ENCODE measurements around the gene RPS2.

RPS2 gene

GRCh38 chr16:1987198-1987597 lies 22.6 kb upstream of the RPS2 start:
- DNase-seq (ENCODE audit: low read depth, low spot score), result no peak
- no peak overlapping the region for H3K4me3 ChIP-seq (ENCODE audit: low read depth, low read length)
- in situ Hi-C loops (cut with HindIII; ENCODE audit: low sequenced_read_pairs), result no loop called here
- TF ChIP-seq, protein P1, sequence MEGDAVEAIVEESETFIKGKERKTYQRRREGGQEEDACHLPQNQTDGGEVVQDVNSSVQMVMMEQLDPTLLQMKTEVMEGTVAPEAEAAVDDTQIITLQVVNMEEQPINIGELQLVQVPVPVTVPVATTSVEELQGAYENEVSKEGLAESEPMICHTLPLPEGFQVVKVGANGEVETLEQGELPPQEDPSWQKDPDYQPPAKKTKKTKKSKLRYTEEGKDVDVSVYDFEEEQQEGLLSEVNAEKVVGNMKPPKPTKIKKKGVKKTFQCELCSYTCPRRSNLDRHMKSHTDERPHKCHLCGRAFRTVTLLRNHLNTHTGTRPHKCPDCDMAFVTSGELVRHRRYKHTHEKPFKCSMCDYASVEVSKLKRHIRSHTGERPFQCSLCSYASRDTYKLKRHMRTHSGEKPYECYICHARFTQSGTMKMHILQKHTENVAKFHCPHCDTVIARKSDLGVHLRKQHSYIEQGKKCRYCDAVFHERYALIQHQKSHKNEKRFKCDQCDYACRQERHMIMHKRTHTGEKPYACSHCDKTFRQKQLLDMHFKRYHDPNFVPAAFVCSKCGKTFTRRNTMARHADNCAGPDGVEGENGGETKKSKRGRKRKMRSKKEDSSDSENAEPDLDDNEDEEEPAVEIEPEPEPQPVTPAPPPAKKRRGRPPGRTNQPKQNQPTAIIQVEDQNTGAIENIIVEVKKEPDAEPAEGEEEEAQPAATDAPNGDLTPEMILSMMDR (IDR thresholded peaks at IDR 0.05; ENCODE audit: low read depth, low read length), result no peak

GRCh38 chr16:1985466-1986150 lies 21.0 kb upstream of the RPS2 start:
- no peak for DNase-seq (ENCODE audit: low read depth, low spot score)
- peak overlapping the region; percentile 73 for H3K4me3 ChIP-seq (ENCODE audit: low read depth, low read length)
- TF ChIP-seq, protein P1 (IDR thresholded peaks at IDR 0.05; ENCODE audit: low read depth, low read length), result no peak
- in situ Hi-C loops (cut with HindIII; ENCODE audit: low sequenced_read_pairs), result no loop called here

GRCh38 chr16:1984347-1985225 lies 20.0 kb upstream of the RPS2 start:
- H3K4me3 ChIP-seq (ENCODE audit: low read depth, low read length), result peak overlapping the region; percentile 73
- in situ Hi-C loops (cut with HindIII; ENCODE audit: low sequenced_read_pairs), result no loop called here
- DNase-seq (ENCODE audit: low read depth, low spot score), result no peak
- TF ChIP-seq, protein P1 (IDR thresholded peaks at IDR 0.05; ENCODE audit: low read depth, low read length), result no peak

DNA sequence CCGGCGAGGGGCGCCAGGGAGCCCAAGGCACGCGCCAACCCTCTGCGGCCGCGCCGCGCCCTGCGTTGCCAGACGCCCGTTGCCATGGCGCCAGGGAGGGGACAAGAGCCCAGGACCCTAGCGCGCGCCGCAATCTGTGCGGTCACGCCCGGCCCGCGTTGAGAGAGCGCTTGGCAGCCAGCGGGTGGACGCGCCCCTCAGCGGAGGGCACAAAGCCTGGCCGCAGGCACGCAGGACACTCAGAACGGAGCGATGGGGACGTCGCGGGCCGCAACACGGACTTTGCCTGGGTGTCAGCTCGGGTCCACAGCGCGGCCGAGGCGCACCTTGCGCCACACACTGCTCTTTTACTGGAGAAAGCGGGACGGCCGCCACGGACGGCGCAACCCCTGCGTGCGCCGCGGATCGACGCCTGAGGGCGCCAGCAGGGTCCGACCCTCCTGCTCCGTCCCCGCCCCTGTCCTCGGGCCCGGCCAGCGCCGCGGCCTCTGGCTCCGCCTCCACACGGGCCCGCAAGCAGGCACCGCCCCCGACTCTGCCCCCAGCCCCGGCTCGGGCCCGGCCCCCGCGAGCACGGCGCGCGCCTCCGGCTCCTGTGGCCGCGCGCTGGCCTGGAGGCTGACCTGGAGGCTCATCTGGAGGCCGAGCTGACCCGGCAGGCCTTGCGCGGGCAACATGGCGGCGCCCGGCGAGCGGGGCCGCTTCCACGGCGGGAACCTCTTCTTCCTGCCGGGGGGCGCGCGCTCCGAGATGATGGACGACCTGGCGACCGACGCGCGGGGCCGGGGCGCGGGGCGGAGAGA lies 19.1 kb upstream of the RPS2 start, which contains the start of gene GFER:
Gene GFER, plus strand, starts transcription at position 650 of the 803 bp plus-strand sequence. Its CDS starts 26 bp downstream, at position 676.
- peak within 1 kb of the TSS; percentile 73 for H3K4me3 ChIP-seq (ENCODE audit: low read depth, low read length)
- in situ Hi-C loops (cut with HindIII; ENCODE audit: low sequenced_read_pairs), result no loop called here
- TF ChIP-seq, protein P1 (IDR thresholded peaks at IDR 0.05; ENCODE audit: low read depth, low read length), result peak; percentile 45
- DNase-seq (ENCODE audit: low read depth, low spot score), result peak; percentile 91

DNA sequence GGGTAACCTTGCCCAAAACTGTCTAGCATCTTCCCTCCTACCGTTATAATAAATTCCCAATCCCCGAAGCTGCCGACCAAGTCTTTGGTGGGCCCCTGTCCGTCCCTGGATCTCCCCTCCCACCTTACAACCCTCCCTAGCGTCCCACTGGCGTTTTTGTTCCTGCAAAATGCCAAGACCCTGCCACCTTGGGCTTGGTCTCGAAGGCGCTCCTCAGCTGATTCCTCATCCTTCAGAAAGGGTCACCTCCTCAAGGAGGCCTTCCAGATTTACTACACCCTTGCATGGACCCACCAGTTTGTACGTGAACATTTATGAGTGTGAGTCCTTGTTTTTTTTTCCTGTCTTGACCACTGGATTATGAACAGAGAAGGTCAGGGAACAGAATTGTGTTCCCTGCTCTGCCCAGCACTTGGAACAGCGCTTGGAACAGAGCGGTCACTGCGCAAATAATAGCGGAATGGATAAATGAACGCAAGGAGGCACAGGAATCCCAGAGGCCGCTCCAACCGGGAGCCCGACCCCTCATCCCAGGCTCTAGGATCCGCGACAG lies 18.4 kb upstream of the RPS2 start:
- DNase-seq (ENCODE audit: low read depth, low spot score), result no peak
- TF ChIP-seq, protein P1 (IDR thresholded peaks at IDR 0.05; ENCODE audit: low read depth, low read length), result no peak
- H3K4me3 ChIP-seq (ENCODE audit: low read depth, low read length), result no peak overlapping the region
- in situ Hi-C loops (cut with HindIII; ENCODE audit: low sequenced_read_pairs), result no loop called here

DNA sequence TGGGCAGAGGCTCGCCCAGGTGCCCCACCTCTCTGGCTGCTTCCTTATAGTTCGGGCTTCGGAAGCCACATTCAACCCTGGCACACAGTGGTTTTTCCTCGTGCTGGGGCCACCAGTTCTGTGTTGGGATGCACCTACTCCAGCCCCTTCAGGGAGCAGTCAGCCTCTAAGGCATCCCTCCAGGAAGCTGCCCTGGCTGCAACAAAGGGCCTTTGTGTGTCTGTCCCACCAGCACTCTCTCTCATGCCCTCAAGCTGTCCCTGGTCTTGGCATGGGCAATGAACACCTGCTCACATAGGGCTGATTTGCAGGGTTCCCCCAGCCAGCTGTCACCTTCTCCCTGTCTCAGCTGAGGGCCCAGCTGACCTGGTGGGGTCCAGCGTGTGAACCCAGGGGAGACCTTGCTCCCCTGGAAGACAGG lies 17.4 kb upstream of the RPS2 start:
- in situ Hi-C loops (cut with HindIII; ENCODE audit: low sequenced_read_pairs), result no loop called here
- no peak overlapping the region for H3K4me3 ChIP-seq (ENCODE audit: low read depth, low read length)
- TF ChIP-seq, protein P1 (IDR thresholded peaks at IDR 0.05; ENCODE audit: low read depth, low read length), result no peak

More for the DNA sequence above, 17.4 kb upstream of the RPS2 start:
- DNase-seq (ENCODE audit: low read depth, low spot score), result no peak

Data from astrocyte of the spinal cord (primary cell).